SU-DHL-6 (cell line): ENCODE data around the gene RASGRF2.
"Not testable (repeated sequence)": the region's sequence is repeated elsewhere in the genome, so short reads cannot be mapped to it uniquely, and the experiment has no call there.

Experiments used
- H2AFZ ChIP-seq: fragments of 200-600 bp; sonication (generic); 2 replicates; pipeline ENCODE4 v1.6.1; 2014; ENCODE audit warnings: low read depth, mild to moderate bottlenecking, moderate library complexity, mixed read lengths, antibody characterized with exemption, low read length; ENCODE audit not compliant: severe bottlenecking
- H3F3A ChIP-seq: fragments of 200-600 bp; shearing (Covaris generic); 2 replicates; pipeline ENCODE4 v1.6.0; 2016; ENCODE audit warnings: antibody characterized with exemption, mild to moderate bottlenecking; ENCODE audit not compliant: insufficient read depth
- H3K27ac ChIP-seq: fragments of 200-600 bp; sonication (generic); 2 replicates; pipeline ENCODE4 v1.5.1; 2016; ENCODE audit warnings: low read depth, mild to moderate bottlenecking, low read length, moderate library complexity, mixed read lengths
- H3K27me3 ChIP-seq: fragments of 200-600 bp; sonication (generic), shearing (Covaris generic); 2 replicates; pipeline ENCODE4 v1.6.0; 2014; ENCODE audit warnings: mild to moderate bottlenecking, low read length
- H3K36me3 ChIP-seq: fragments of 200-600 bp; sonication (generic); 2 replicates; pipeline ENCODE4 v1.6.1; 2014; ENCODE audit warnings: mild to moderate bottlenecking, low read length, mixed read lengths
- H3K4me2 ChIP-seq: fragments of 300-600, 200-600 bp; shearing (Covaris generic), sonication (generic); 2 replicates; pipeline ENCODE4 v1.6.0; 2014; ENCODE audit warnings: low read length, low read depth, mild to moderate bottlenecking; ENCODE audit not compliant: poor library complexity, severe bottlenecking
- H3K4me3 ChIP-seq: fragments of 200-600 bp; sonication (generic); 2 replicates; pipeline ENCODE4 v1.5.1; 2014; ENCODE audit warnings: antibody characterized with exemption, low read length, mild to moderate bottlenecking, mixed read lengths; ENCODE audit not compliant: insufficient read depth, poor library complexity, severe bottlenecking
- H3K79me2 ChIP-seq: fragments of 200-600 bp; sonication (generic); 2 replicates; pipeline ENCODE4 v1.6.1; 2014; ENCODE audit warnings: mild to moderate bottlenecking, low read length, moderate library complexity; ENCODE audit not compliant: insufficient read depth
- H3K9ac ChIP-seq: fragments of 200-600 bp; sonication (generic); 2 replicates; pipeline ENCODE4 v1.7.0; 2014; ENCODE audit warnings: mild to moderate bottlenecking, low read length
- H3K9me2 ChIP-seq: fragments of 200-600 bp; sonication (generic); replicated peaks from 2 replicates; pipeline ENCODE4 v1.6.1; 2014; ENCODE audit warnings: low read length; ENCODE audit not compliant: insufficient read depth
- H3K9me3 ChIP-seq: fragments of 200-600 bp; sonication (generic); 2 replicates; pipeline ENCODE4 v1.6.1; 2014; ENCODE audit warnings: low read length, mixed read lengths; ENCODE audit not compliant: insufficient read depth
- H4K20me1 ChIP-seq: fragments of 200-600 bp; sonication (generic); 2 replicates; pipeline ENCODE4 v1.6.1; 2014; ENCODE audit warnings: low read depth, mild to moderate bottlenecking, antibody characterized with exemption, low read length, moderate library complexity, mixed read lengths
- CTCF ChIP-seq: fragments of 200-600 bp; sonication (generic); IDR thresholded peaks from one replicate; pipeline ENCODE4 v1.5.1; 2017; ENCODE audit warnings: antibody characterized with exemption, mild to moderate bottlenecking, low read length, moderate library complexity; ENCODE audit not compliant: insufficient read depth, poor library complexity, severe bottlenecking
- EZH2phosphoT487 ChIP-seq: fragments of 200-600 bp; sonication (generic), shearing (Covaris generic); conservative IDR thresholded peaks from 2 replicates; pipeline ENCODE4 v1.6.1; 2018; ENCODE audit warnings: mild to moderate bottlenecking, antibody characterized with exemption, low read length, moderate library complexity, mixed read lengths

The RASGRF2 gene

DNA sequence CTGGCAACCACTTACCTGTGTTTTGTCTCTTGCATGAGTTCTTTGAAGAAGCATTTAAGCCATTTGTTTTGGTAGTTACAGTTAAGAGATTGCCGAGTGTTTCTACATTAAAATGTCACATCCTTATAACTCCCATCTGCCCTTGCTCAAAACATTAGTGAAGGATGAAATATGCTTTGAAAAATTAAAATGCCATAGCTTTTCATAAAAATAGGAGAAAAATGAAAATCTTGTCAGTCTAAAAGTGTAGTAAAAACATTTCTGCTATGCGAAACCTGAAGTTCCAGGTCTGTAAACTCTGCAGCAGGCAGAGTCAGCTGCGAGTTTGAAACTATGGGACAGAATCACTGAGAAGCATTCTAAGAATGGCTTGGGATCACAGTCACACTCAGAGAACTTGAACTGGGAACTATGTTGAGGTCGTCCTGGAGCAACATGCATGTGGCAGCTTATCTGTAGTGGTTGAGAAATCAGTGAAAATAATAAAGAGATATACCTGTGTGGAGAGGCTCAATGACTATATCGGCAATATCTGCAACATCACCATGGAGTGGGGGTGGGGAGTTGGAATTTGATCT, 67.4 kb downstream of the RASGRF2 start:
- TF ChIP-seq CTCF: no peak
- TF ChIP-seq EZH2phosphoT487: no peak
- no peak overlapping the region for H2AFZ ChIP-seq

DNA sequence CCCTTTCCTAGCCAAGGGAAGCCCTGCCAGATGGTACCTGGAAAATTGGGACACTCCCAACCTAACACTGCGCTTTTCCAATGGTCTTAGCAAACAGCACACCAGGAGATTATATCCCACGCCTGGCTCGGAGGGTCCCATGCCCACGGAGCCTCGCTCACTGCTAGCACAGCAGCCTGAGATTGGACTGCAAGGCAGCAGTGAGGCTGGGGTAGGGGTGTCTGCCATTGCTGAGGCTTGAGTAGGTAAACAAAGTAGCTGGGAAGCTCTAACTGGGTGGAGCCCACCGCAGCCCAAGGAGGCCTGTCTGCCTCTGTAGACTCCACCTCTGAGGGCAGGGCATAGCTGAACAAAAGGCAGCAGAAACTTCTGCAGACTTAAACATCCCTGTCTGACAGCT, 68.7 kb downstream of the RASGRF2 start:
- not testable (repeated sequence) for H3K36me3 ChIP-seq, H3K9me2 ChIP-seq

More for the DNA sequence above, 67.4 kb downstream of the RASGRF2 start:
- Histone ChIP-seq H3K79me2 (no peaks in the 10 kb centered on the region), H3K4me3 (no peak overlapping the region), H3K27ac (no peak overlapping the region), H3K9me3 (no peaks in the 10 kb centered on the region), H3K9me2 (no peaks in the 10 kb centered on the region), H3K4me2 (no peak overlapping the region), H3K9ac (no peak overlapping the region), H3F3A (no peaks in the 10 kb centered on the region), H3K36me3 (no peaks in the 10 kb centered on the region), H4K20me1 (no peaks in the 10 kb centered on the region), H3K27me3 (no peaks in the 10 kb centered on the region)

GRCh38 chr5:81029736-81030135, 69.6 kb downstream of the RASGRF2 start:
- H3K4me3 ChIP-seq, H3K9me2 ChIP-seq, H2AFZ ChIP-seq, H3F3A ChIP-seq, H3K27ac ChIP-seq, H3K9ac ChIP-seq, H3K4me2 ChIP-seq, H4K20me1 ChIP-seq, H3K9me3 ChIP-seq, H3K27me3 ChIP-seq, H3K79me2 ChIP-seq, H3K36me3 ChIP-seq: not testable (repeated sequence)

More for the DNA sequence above, 68.7 kb downstream of the RASGRF2 start:
- H3K4me2 ChIP-seq, H2AFZ ChIP-seq, H3F3A ChIP-seq, H3K27me3 ChIP-seq, H4K20me1 ChIP-seq, H3K79me2 ChIP-seq, H3K4me3 ChIP-seq, H3K27ac ChIP-seq, H3K9me3 ChIP-seq, H3K9ac ChIP-seq: not testable (repeated sequence)

GRCh38 chr5:81030236-81031034, 70.3 kb downstream of the RASGRF2 start:
- not testable (repeated sequence) for H2AFZ ChIP-seq, H3K27me3 ChIP-seq, H3K27ac ChIP-seq, H3K79me2 ChIP-seq, H3K4me2 ChIP-seq, H3F3A ChIP-seq, H3K9me3 ChIP-seq, H4K20me1 ChIP-seq, H3K4me3 ChIP-seq, H3K36me3 ChIP-seq, H3K9me2 ChIP-seq, H3K9ac ChIP-seq

- H3K9me3 ChIP-seq: 0 out of 2 replicates have a peak, but pooled peaks cover 3% of the 10 kb centered on the region
- no peak overlapping the region for H2AFZ ChIP-seq
- H4K20me1 ChIP-seq: no peaks in the 10 kb centered on the region
- no peaks in the 10 kb centered on the region for H3K27me3 ChIP-seq
- TF ChIP-seq CTCF: no peak
- no peak for TF ChIP-seq EZH2phosphoT487
- H3K36me3 ChIP-seq: 0 out of 2 replicates have a peak, but pooled peaks cover 4% of the 10 kb centered on the region
- H3K4me2 ChIP-seq: no peak overlapping the region
- no peaks in the 10 kb centered on the region for H3K79me2 ChIP-seq
- no peak overlapping the region for H3K27ac ChIP-seq
- no peaks in the 10 kb centered on the region for H3K9me2 ChIP-seq
- H3F3A ChIP-seq: no peaks in the 10 kb centered on the region
- no peak overlapping the region for H3K9ac ChIP-seq
- no peak overlapping the region for H3K4me3 ChIP-seq
Measured at GRCh38 chr5:81035522-81035921, 75.4 kb downstream of the RASGRF2 start.
